Stimulated activated CD4-positive, alpha-beta T cell treated with anti-CD3 and anti-CD28 coated beads, Interleukin-4, amount 100 ng/mL, for 48 hours (primary cell): Measurements from ENCODE around the gene IGF2R.
A peak's percentile ranks its signal among the peaks of the same experiment; 100 is the strongest.
"Not testable (repeated sequence)": the region's sequence is repeated elsewhere in the genome, so short reads cannot be mapped to it uniquely, and the experiment has no call there.

Experiments
- DNase-seq, 2 donors: peaks; one replicate each; pipeline ENCODE4 v3.0.0-alpha.2; 2020; ENCODE audit warnings: low read depth in 2 of 2

Gene IGF2R

DNA sequence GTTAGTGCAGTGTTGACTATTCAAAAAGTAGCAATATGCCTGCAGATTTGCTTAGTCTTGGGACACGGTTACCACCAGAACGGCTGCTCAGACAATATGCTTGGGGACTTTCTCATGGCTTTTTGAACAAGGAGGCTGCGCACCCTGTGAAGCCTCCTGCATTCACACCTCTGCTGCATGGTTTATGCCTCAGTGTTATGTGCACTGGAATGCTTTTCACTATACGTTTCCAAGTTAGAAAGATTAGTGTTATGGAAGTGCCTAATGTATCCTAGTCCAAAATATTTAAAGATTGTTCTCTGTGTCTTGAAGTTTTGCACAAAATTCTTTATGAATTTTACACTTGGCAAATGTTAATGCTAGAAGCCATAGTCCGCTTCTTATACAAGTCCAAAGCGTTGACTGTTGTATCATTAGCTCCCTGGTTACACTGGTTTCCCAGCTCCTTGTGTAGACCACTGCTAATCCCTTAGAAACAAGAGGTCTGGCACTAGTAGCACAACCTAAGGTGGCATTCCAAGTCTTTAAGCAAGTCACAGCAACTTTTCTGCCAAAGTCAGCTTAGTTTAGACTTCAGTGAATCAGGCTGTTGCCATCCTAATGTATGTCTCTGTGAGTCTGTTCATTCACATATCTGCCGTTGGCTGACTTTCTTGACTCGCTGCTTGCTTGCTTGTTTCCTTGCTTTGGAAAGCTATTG is 126.4 kb downstream of the IGF2R start:
- no peak for DNase-seq

DNA sequence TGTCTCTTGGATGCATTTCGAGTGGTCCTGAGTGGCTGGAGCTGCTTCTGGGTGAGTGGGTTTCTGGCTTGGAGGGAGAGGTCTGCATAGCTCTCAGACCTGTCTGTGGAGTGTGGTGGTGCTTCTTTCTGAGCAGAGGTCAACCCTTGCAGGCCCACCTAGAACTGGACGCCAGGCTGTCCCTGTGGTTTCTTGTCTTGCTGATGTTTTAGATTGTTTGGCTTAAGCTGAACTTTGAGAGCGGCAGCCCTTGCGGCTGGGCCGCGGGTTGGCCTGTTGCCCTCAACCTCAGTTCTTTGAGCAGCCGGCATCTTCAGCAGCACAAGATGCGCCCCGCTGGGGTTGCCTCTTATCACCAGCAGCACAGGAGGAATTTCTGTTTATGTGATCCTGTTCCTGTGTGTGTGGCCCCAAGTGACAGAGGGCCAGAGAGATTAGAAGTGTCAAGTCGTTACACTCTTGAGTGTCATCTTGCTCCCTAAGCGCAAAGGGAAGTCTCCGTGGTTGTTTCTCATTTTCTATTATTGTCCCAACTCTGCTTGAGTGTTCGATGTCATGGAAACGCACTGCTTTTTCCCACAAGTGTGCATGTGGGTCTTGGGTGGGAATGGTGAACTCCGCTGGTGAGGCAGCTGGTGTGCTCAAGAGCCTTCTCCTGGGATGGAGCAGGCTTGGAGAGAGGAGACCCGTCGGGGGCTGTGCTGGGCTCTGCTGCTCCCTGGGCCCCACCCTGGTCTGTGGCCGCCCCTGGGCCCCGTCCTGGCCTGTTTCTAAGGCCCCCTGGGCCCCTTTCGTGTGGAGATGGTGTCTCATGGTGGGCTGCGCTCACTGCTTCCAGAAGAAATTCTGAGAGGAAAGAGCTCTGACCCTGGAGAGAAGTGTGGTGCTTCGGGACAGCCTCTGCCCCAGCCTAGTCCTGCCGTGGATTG is 132.7 kb downstream of the IGF2R start:
- DNase-seq: no peak

DNA sequence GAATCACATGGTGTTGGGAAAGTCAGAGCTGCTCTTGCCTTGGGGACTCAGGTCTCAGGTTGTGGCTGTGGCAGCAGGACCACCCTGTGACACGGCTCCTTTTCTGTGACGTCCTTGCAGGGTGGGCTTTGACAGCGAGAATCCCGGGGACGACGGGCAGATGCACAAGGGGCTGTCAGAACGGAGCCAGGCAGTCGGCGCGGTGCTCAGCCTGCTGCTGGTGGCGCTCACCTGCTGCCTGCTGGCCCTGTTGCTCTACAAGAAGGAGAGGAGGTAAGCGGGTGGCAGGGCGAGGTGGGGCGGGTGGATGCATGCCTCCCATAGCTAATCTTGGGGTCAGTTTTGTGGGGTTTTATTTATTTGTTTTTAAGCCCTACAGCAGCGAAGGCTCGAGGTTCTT is 133.5 kb downstream of the IGF2R start:
- no peak for DNase-seq

DNA sequence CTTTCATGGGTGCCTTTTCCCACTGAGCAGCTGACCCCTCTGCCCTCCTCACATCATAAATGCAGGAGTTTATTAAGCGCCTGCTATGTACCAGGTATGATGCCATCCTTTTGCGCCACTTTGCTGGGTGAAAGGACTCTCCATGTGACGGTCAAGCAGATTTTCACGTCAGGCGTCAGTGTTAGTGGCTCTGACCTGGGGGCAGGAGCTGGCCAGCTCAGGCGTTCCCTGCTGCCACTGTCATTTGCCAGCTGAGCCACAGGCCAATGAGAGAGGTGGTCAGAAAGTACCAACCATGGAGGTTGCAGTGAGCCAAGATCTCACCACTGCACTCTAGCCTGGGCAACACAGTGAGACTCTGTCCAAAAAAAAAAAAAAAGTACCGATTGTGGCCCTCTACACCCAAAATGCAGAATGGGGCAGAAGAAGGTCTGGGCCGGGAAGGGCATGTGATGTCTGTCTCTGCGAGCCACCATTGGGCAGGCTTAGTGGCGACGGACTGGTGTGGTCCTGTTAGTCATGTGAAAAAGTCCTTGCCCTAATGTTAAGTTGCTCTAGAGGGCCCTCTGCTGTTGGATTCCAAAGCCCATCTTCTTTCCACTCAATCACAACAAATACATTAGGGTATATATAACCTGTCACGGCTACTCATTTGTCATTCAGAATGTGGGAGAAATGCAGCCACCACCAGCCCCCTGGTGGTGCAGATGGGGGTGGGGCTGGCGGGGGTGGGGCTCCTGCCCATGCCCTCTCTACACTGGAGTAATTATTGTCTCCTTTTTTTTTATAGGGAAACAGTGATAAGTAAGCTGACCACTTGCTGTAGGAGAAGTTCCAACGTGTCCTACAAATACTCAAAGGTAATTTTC is 134.3 kb downstream of the IGF2R start:
- peak; percentile 4 to 9 for DNase-seq

DNA sequence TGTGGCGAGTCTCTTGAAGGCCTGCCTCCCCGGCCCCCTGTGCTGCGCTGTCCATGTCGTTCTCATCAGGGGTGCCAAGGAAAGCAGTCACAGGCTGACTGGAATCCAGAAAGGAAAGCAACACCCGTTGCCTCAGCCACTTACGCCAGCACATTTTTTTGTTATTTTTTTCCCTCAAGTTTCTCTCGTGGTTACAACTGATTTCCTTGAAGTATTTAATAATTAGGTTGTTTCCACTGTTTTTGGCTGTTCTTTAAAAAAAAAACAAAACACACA is 134.9 kb downstream of the IGF2R start:
- DNase-seq: no peak

DNA sequence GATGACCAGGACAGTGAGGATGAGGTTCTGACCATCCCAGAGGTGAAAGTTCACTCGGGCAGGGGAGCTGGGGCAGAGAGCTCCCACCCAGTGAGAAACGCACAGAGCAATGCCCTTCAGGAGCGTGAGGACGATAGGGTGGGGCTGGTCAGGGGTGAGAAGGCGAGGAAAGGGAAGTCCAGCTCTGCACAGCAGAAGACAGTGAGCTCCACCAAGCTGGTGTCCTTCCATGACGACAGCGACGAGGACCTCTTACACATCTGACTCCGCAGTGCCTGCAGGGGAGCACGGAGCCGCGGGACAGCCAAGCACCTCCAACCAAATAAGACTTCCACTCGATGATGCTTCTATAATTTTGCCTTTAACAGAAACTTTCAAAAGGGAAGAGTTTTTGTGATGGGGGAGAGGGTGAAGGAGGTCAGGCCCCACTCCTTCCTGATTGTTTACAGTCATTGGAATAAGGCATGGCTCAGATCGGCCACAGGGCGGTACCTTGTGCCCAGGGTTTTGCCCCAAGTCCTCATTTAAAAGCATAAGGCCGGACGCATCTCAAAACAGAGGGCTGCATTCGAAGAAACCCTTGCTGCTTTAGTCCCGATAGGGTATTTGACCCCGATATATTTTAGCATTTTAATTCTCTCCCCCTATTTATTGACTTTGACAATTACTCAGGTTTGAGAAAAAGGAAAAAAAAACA is 136.1 kb downstream of the IGF2R start:
- no peak for DNase-seq

DNA sequence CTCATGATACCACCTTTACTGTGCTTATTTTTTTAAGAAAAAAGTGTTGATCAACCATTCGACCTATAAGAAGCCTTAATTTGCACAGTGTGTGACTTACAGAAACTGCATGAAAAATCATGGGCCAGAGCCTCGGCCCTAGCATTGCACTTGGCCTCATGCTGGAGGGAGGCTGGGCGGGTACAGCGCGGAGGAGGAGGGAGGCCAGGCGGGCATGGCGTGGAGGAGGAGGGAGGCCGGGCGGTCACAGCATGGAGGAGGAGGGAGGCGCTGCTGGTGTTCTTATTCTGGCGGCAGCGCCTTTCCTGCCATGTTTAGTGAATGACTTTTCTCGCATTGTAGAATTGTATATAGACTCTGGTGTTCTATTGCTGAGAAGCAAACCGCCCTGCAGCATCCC is 137.1 kb downstream of the IGF2R start:
- no peak for DNase-seq

DNA sequence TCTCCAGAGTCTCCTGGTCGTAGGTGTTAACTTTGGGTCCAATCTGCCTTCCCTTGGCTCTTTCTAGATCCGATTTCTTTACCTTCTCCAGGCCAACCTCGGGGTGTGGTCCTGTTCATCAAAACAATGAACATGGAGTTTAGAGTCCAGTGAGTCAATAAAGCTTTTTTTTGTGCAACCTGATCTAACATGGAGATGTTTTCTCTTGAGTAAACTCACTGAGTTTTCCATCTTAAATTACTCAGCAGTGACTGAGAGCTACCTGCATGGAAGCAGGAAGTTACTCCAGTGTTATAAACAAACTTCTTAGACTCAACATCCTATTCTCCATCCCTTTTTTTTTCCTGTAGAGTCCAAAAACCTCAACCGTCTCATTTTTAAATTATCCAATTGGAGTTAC is 137.8 kb downstream of the IGF2R start:
- DNase-seq: no peak

DNA sequence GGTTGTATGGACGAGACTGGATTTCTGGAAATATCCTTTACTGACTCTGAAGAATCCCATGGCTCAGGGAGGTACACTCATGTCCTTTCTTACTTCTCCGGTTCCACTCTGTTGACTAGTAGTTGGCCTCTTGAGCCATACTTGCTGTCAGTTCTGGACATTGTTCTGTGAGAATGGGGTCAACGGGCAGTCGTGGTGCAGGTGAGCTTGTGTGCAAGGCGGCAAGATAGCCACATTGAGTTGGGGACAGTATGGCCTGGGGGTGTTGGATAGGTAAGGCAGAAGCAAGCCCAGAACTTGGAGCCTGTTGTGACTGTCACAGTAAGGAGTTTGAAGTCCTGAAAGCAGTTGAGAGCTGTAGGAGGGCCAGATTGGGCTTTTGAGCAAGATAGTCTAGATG is 139.2 kb downstream of the IGF2R start:
- DNase-seq: no peak

DNA sequence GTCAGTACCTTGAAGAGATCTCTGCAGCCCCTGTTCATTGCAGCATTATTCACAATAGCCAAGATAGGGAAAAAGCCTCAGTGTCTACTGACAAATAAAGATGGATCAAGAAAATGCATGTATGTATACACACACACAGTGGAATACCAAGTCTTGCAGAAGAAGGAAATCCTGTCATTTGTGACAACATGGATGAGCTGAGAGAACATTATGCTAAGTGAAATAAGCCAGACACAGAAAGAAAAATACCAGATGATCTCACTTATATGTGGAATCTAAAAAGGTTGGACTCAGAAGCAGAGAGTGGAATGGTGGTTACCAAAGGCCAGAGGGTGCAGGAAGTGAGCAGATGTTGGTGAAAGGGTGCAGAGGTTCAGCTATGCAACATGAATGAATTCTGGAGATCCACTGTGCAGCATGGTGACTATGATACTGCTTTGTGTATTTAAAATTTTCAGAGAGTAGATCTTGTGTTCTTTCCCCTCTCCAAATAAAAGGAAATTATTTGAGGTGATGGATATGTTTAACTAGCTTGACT is 141.8 kb downstream of the IGF2R start:
- DNase-seq: no peak

DNA sequence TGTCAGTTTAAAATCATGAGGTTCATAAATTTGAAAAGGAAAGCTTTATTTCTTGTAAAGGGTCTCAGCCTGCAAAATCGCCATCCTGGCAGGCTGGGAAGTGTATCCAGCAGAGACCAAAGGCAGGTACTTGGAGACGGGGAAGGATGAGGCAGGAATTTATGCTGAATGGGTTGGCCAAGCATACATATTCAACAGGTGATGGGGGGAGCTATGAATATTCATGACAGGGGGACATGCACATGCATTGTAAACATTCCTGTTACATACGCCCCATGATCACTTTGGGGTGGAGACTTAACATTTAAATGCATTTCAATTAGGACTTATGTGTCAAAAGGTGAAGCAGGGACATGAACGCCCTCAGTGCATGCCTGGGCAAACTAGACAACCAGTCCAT is 142.9 kb downstream of the IGF2R start:
- DNase-seq: no peak

DNA sequence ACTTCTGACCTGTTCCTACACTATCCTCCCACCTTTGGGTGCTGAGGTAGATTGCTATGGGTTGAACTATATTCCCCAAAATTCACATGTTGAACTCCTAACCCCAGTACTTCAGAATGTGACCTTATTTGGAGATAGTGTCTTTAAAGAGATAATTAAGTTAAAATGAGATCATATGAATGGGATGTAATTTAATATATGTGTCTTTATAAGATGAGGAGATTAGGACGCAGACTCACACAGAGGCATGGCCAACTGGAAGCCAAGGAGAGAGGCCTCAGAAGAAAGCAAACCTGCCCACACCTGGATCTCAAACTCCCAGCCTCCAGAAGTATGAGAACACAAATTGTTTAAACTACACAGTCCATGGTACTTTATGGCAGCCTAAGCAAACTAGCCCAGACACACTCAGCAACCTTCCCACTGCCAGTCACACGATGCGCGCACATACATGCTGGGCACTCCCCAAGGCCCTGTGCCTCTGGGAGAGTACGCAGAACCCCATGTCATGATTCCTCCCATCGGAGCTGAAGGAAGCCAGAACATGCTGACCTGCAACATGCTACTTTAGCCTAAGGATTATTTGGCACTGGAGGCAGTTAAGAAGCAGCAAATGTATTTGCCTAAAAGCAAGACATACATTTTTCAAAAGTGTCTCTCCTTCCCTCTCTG is 143.9 kb downstream of the IGF2R start:
- DNase-seq: no peak

DNA sequence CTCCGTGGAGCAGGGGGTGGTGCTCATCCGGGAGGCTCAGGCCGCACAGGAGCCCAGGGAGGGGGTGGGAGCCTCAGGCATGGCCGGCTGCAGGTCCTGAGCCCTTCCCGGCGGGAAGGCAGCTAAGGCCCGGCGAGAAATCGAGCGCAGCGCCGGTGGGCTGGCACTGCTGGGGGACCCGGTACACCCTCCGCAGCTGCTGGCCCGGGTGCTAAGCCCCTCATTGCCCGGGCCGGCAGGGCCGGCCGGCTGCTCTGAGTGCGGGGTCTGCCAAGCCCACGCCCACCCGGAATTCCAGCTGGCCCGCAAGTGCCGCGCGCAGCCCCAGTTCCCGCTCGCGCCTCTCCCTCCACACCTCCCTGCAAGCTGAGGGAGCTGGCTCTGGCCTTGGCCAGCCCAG is 145.7 kb downstream of the IGF2R start:
- DNase-seq: not testable (repeated sequence)

DNA sequence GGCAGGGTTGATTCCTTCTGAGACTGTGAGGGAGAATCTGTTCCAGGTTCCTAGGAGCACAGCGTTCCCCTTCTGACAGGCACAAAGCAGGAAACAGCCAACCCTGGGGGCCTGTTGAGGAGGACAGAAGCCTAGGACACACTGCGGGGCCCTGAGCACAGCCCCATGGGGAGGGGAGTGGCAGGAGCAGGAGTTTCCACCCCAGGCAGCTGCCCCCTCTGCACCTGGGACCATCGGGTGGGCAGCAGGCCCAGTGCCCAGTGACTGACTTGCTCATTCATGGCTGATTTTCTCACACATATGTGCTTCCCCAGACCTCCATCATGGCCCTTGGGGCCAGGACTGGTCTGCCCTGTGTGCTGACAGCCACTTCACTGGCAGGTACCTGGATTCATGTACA is 146.5 kb downstream of the IGF2R start:
- no peak for DNase-seq

DNA sequence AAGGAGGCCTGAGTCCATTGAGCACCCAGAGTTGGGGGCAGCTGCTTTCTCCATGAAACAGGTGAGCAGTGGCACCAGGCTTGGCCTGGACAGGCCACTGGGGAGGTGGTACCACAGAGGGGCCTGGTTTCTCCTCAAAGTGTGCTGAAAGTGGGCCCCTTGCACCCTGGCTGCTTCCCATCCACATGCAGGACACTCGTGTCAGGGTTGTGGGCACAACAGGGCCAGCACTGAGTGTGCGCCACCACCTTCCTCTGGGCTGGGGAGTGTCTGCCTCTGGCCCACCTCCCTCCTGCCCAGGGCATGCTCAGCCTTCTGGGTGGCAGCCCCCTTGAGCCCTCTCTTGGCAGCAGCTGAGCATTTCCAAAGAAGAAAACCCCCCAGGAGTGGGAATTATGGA is 147.5 kb downstream of the IGF2R start:
- DNase-seq: no peak

DNA sequence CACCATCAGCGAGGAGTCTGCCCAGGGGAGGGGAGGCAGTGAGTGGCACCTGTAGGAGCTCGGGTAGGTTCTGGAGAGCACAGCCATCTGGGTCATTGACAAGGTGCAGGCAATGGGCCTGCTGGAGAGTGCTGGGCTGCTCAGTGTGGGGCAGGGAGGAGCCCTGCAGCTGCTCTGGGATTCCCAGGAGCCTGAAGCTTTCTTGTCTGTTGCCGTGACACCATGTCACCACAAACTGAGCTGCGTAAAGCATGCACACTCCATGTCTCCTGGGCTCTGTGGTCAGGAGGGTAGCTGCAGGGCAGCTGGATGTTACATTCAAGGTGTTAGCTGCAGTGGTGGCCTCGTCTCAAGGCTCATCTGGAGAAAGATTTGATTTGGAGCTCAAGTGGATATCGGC is 148.3 kb downstream of the IGF2R start:
- DNase-seq: no peak

DNA sequence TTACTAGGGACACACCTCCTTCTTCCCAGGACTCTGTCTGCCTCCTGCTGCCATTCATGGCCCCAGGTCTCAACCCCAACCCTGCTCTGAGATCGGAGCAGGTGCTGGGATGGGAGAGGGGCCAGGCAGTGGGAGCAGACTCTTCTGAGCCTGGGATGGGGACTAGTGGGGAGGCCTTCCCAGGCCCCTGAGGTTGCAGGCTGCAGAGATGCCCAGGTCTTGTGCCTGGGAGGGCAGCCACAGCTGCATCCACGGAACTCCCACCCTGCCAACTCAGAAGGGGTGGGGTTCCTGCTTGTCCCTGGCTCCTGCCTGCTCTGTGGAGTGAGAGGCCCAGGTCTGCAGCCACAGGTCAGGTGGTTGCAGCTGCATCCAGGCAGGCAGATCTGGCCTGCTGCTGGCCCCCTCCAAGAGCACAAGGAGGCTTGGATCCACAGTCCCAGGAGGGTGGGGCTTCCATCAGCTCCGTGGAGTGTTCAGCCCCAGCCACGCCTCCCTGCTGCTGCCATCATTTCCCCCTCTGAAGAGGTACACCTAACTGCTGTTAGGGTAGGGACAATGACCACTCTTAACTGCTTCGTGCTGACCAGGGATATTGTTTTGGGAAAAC is 149.8 kb downstream of the IGF2R start:
- no peak for DNase-seq

DNA sequence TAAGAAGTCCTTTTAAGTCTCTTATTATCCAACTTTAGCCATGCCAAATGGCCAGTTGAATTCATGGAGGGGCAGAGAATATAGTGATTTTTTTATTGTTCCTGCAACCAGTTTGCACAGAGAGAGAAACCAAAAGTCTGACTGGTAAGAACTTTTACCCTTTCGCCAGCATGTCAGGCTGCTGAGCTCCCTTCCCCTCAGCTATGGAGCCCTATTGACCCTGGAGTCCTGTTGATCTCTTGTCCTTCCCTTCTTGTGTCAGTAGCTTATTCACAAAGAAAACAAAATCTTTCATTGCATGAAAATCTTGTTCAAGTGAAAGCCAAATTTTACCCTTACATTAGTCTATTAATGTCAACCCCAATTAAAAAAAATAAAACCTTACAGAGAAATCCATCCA is 151.2 kb downstream of the IGF2R start:
- DNase-seq: no peak

DNA sequence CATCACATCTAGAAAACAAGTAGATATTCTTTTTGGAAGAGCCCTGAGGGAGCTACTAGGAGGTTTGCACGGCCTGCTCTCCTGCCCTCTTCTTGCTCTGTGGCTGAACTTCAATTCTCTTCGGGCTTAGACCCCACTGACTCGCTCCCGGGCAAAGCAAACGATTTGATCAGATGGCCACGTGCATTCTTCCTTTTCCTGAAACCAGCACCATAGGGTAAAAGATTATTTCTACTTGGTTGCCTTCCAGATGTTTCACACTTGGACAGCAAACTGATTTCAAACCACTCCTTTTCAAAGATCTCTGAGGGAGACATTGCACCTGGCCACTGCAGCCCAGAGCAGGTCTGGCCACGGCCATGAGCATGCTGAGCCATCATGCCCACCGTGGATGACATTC is 152.7 kb downstream of the IGF2R start, which contains the start of gene SLC22A1:
SLC22A1 (plus strand) TSS at position 258 of the 400 bp plus-strand sequence; CDS start at position 379, 121 bp downstream.
- DNase-seq: no peak

DNA sequence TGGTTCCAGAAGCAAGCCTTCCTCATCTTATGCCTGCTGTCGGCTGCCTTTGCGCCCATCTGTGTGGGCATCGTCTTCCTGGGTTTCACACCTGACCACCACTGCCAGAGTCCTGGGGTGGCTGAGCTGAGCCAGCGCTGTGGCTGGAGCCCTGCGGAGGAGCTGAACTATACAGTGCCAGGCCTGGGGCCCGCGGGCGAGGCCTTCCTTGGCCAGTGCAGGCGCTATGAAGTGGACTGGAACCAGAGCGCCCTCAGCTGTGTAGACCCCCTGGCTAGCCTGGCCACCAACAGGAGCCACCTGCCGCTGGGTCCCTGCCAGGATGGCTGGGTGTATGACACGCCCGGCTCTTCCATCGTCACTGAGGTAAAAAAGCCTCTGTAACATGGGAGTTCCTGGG is 153.1 kb downstream of the IGF2R start:
- DNase-seq: no peak
